Smooth muscle cell (in vitro differentiated cells): ENCODE data around the gene KIF25. TPM values are rescaled to one million over a fixed set of nuclear protein-coding genes. Genes with fewer than 3 reads are reported as not detected.

Source experiments
- DNase-seq: peaks from one replicate; lab custom pipeline; 2025; ENCODE audit not compliant: unreplicated experiment; lab: John Stamatoyannopoulos, UW
- H2AFZ ChIP-seq: fragments of 200-600 bp; sonication (generic); 2 replicates; pipeline ENCODE4 v1.6.0; 2016; ENCODE audit warnings: antibody characterized with exemption, low read depth, mild to moderate bottlenecking
- H3F3A ChIP-seq: fragments of 200-600 bp; sonication (generic); 2 replicates; pipeline ENCODE4 v1.6.0; 2017; ENCODE audit warnings: antibody characterized with exemption, low read depth
- H3K27ac ChIP-seq: fragments of 200-600 bp; sonication (generic); 2 replicates; pipeline ENCODE4 v1.5.1; 2016; ENCODE audit warnings: low read depth, mild to moderate bottlenecking
- H3K27me3 ChIP-seq: fragments of 200-600 bp; sonication (generic); 2 replicates; pipeline ENCODE4 v1.6.1; 2016; ENCODE audit warnings: low read depth, mild to moderate bottlenecking
- H3K36me3 ChIP-seq: fragments of 200-600 bp; sonication (generic); 2 replicates; pipeline ENCODE4 v1.5.1; 2016; ENCODE audit warnings: low read depth
- H3K4me1 ChIP-seq: fragments of 200-600 bp; sonication (generic); 2 replicates; pipeline ENCODE4 v1.5.1; 2016; ENCODE audit warnings: low read depth
- H3K4me2 ChIP-seq: fragments of 200-600 bp; sonication (generic); 2 replicates; pipeline ENCODE4 v1.6.0; 2016; ENCODE audit warnings: mild to moderate bottlenecking
- H3K4me3 ChIP-seq: fragments of 200-600 bp; sonication (generic); 2 replicates; pipeline ENCODE4 v1.5.1; 2016; ENCODE audit warnings: mild to moderate bottlenecking
- H3K79me2 ChIP-seq: fragments of 200-600 bp; sonication (generic); 2 replicates; pipeline ENCODE4 v1.6.0; 2016; ENCODE audit warnings: low read depth, mild to moderate bottlenecking
- H3K9ac ChIP-seq: fragments of 200-600 bp; sonication (generic); 2 replicates; pipeline ENCODE4 v1.6.0; 2016; ENCODE audit warnings: low read depth
- H3K9me3 ChIP-seq: fragments of 200-600 bp; sonication (generic); replicated peaks from 2 replicates; pipeline ENCODE4 v1.5.1; 2016; ENCODE audit warnings: low read depth
- H4K20me1 ChIP-seq: fragments of 200-600 bp; sonication (generic); 2 replicates; pipeline ENCODE4 v1.6.0; 2016; ENCODE audit warnings: low read depth
- CTCF ChIP-seq: fragments of 200-600 bp; sonication (generic); IDR thresholded peaks from 2 replicates; pipeline ENCODE4 v1.5.1; 2017; ENCODE audit warnings: borderline replicate concordance, mild to moderate bottlenecking, antibody characterized with exemption; ENCODE audit not compliant: insufficient read depth, poor library complexity, severe bottlenecking
- WGBS: methylation state at CpG from one replicate; pipeline ENCODE4 v1.1.7; 2016; ENCODE audit warnings: low lambda C conversion rate; 5-methylcytosine and 5-hydroxymethylcytosine counted together
- polyA plus RNA-seq: library from polyadenylated mRNA; unstranded; fragments of >200 nt; fragmentation: Nextera tagmentation; extraction: Ambion mirVana; gene quantifications from 2 replicates; pipeline ENCODE4 v1.2.1, GENCODE V29; 2016
- total RNA-seq: library from RNA; depleted of rRNA; stranded (reverse); fragments of >200 nt; gene quantifications from 2 replicates; pipeline ENCODE4 v1.2.3, GENCODE V29; 2014

Gene KIF25
- total and polyA plus RNA-seq, 2 experiments from 2014 or later: 0.22 to 1.5 TPM

DNA sequence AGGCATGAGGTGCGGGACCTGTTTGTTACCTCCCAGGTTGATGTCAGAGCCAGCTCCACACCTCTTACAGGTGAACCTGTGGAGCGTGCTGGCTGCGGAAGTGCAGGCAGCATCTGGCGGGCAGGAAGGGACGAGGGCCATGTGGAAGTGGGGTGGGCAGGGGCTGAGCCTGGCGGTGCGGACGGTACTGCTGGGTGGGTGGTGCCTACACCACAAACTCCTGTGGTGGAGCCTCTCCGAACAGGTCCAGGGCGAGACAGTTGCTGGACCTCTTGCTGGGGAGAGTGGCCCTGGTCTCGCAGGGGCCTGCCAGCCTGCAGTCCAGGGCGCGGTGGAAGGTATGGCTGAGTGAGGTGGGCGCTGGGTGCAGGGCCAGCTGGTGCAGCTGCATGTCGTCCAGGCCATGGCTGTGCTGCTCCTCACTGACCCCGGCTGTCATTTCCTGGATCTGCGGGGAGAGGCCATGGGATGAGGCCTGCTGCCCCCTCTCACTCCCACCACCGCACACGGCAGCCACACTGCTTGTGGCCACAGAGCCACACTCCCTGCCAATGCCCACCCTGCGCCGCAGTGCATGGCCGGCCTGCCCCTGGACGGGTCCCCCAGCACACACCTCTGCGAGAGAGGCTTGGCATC is 59.5 kb downstream of the KIF25 start:
- Histone ChIP-seq H3K4me3 (no peak overlapping the region), H3K9me3 (no peaks in the 10 kb centered on the region), H3F3A (no peaks in the 10 kb centered on the region), H4K20me1 (no peaks in the 10 kb centered on the region), H3K27ac (no peak overlapping the region), H3K4me1 (no peaks in the 10 kb centered on the region), H3K9ac (no peak overlapping the region), H3K4me2 (no peak overlapping the region), H2AFZ (no peak overlapping the region), H3K27me3 (no peaks in the 10 kb centered on the region), H3K79me2 (no peaks in the 10 kb centered on the region), H3K36me3 (no peaks in the 10 kb centered on the region)
- 87% methylated on average over 24 of the region's 24 CpGs for WGBS
- TF ChIP-seq CTCF: no peak
- no peak for DNase-seq

- Histone ChIP-seq H3K4me1 (no peaks in the 10 kb centered on the region), H3K4me2 (no peak overlapping the region), H3F3A (no peaks in the 10 kb centered on the region), H3K27ac (no peak overlapping the region), H3K4me3 (no peak overlapping the region), H2AFZ (no peak overlapping the region), H4K20me1 (no peaks in the 10 kb centered on the region), H3K79me2 (no peaks in the 10 kb centered on the region), H3K36me3 (no peaks in the 10 kb centered on the region), H3K9me3 (no peaks in the 10 kb centered on the region), H3K27me3 (no peaks in the 10 kb centered on the region), H3K9ac (no peak overlapping the region)
- WGBS: 94% methylated on average over 11 of the region's 14 CpGs
- DNase-seq: no peak
- no peak for TF ChIP-seq CTCF
These were observed 60.4 kb downstream of the KIF25 start for GRCh38 chr6:168057836-168058235.

- Histone ChIP-seq H3F3A (no peaks in the 10 kb centered on the region), H3K79me2 (no peaks in the 10 kb centered on the region), H4K20me1 (no peaks in the 10 kb centered on the region), H3K27me3 (no peaks in the 10 kb centered on the region), H3K4me2 (no peak overlapping the region), H3K27ac (no peak overlapping the region), H3K4me3 (no peak overlapping the region), H2AFZ (no peak overlapping the region), H3K4me1 (no peaks in the 10 kb centered on the region), H3K9ac (no peak overlapping the region), H3K9me3 (no peaks in the 10 kb centered on the region), H3K36me3 (no peaks in the 10 kb centered on the region)
- DNase-seq: no peak
- WGBS: 88% methylated on average over 28 of the region's 30 CpGs
- TF ChIP-seq CTCF: no peak
These were observed 61.5 kb downstream of the KIF25 start for GRCh38 chr6:168058691-168059551.
